CD4-positive, alpha-beta T cell treated with Interleukin-4 for 4 hours (primary cell): Measurements from ENCODE around the gene ULK4.

Experiments used
- DNase-seq: peaks from one replicate; pipeline ENCODE4 v3.0.0-alpha.2; 2020

The ULK4 gene

DNA sequence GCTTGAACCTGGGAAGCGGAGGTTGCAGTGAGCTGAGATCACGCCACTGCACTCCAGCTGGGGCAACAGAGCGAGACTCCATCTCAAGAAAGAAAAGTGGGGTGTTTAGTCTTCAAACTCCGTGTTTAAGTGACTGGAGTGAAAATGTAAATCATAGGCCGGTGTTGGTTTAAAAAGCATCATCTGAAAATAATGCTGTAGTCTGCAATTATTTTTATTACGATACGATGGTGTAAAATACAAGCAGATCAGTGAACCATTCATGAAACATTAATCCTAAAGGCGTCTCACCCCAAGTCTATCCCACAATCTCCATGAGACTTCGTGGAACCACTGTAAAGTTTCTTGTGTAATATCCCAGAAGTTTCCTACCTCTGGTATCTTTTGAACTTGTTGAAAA lies 756.3 kb downstream of the ULK4 start:
- DNase-seq = no peak

DNA sequence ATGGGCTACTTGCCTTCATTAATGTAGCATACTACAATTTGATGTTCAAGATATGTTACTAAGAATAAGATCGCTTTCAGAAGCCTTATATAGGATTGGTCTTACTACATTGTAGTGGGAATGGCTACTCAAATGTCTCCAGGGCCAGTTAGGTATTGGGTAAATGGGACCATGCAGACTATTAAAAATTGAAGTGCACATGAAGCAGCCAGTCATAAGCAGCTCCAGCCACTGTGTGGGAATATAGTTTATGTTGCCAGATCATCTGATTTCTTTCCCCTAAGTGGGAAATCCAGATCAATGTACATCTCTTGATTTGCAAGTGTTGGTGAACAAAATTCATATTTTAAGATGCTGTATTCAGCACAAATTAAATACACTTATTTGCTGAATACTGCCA lies 757.5 kb downstream of the ULK4 start:
- no peak for DNase-seq

DNA sequence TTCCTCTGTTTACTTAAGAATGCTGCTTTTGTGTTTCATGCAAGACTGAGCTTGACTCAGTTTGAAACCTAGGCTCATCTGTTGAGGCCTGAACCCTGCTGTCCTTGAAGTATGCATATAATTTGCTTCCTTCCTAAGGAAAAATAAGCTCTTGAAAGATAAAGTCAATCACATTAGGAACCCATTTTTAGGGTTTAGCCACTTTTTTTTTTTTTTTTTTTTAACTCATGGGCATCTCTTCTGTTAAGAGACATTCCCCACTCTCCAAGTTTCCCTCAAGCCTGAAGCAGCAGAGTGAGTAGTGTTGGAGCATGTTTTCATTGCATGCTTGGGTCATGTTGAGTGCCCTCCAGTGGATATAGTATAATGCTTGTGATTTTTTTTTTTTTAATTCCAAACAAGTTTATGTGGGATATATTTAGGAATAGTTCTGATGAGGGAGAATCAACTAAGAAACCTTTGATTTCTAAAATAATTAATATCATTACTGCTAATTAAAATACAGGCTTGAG lies 759.0 kb downstream of the ULK4 start:
- DNase-seq = no peak

DNA sequence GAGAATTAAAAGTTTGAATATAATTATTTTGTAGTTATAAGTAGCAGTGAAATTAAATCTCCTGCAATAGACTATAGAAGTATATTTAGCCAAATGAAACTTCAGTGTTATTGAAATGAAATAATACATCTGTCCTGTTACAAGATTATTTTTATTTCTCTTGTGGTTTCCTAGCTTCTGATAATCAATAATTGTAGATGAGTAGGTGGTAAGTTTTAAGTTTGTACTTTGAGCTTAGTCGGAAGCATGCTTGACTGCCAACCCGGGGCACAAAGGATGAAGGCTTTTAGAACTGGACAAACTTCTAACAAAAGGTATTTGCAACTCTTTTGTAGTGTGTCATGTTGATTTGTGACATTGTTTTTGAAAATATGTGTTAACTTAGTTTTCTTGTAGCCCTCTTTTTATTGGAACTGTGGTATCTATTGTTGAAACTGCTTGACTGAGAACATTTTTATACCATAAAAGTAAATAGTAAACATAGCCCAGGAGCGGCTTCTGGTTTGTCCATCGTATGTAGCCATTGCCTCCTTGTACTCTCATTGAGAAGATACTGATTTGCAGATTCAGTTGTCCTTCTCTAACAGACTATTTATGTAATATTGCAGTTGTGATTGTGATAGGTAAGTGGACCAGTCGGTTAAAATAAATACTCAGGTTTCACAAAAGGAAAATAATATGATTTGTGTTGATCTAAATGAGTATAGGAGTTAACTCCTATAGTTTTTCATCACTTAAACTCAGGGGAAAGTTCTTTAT lies 759.6 kb downstream of the ULK4 start:
- no peak for DNase-seq

DNA sequence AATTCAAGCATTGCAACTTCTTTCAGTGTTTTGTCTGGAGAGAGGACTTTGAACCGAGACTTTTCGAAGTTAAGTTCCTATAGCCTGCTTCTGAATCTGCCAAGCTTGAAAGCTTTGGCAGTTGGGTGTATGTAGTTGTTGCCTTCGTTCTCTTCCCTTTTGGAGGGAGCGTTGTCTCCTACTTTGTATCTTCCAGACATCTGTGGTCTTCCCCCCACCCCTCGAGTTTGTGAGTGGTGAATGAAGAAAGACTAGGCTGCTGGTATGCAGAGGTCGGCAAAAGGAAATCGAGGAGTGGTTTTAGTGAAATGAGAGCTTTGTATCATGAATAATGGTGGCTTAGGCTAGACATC lies 761.3 kb downstream of the ULK4 start:
- peak; percentile 28 for DNase-seq

DNA sequence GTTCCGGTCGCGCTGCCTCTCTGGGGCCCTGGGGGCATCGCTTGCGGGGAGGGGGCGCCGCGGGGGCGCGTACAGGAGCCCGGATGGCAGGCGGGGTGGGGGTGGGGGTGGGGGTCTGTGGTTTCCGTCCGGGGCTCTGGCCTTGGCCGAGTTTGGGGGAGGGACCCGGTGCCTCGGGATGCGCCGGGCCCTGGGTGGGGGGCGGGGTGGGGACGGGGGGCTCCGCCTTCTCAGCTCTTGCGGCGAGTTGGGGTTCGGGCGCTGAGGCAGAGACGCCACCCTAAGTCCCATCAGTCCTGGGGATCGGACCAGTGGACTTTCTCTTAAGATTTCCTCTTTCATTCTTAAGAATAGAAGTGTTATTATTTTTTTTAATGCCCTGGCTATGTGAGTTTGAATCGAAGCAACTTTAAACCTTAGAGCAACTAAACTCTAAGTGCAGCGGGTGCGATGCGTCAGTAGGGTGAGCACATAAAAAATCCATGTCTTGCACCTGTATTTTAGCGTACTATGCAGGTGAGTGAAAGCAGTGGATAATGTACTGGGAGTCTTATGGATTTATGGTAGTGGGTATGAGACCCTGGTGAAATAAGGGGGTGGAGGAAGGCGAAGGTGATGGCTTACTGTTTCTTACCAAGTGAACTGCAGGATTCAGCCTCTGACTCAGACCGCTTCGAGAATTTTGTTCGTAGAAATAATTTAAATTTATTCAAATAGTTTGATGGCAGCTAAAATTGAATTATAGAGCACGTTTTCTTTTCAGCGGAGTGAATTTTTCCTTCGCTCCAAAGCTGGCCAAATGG lies 761.8 kb downstream of the ULK4 start:
- DNase-seq = peak; percentile 29

DNA sequence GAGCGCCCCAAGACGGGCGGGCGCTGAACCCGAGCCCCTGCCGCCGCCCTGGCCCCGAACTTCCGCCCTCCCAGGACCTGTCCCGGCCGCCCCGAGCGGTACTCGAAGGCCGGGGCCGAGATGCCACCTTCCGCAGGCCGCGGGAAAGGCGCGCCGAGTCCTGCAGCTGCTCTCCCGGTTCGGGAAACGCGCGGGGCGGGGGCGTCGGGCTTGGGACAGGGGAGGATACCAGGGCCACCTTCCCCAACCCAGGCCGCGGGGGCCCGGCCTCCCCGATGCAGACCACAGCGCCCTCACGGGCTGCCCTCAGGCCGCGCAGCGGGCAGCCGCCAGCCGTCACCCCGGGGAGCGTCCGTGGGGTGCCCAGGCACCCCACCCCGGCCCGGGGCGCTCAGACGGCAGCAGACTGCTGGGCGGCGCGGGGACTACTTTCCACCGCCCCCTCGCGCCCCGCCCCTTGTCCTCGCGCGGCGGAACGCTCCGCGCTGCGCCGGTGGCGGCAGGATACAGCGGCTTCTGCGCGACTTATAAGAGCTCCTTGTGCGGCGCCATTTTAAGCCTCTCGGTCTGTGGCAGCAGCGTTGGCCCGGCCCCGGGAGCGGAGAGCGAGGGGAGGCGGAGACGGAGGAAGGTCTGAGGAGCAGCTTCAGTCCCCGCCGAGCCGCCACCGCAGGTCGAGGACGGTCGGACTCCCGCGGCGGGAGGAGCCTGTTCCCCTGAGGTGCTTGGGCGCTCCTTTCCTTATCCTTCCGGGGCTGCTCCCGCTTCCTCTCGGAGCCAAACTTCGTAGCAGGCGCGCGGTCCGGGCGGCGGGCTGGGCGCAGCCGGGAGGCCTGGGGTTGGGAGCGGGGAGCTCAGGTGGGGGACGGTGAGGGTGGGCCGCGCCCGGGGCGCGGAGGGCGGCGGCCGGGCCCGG lies 762.7 kb downstream of the ULK4 start, which contains the start of gene CTNNB1:
Gene CTNNB1 (plus strand): TSS at position 556 of the 916 bp plus-strand sequence. CDS start 24,564 bp downstream, outside the sequence.
- DNase-seq = peak; percentile 94

DNA sequence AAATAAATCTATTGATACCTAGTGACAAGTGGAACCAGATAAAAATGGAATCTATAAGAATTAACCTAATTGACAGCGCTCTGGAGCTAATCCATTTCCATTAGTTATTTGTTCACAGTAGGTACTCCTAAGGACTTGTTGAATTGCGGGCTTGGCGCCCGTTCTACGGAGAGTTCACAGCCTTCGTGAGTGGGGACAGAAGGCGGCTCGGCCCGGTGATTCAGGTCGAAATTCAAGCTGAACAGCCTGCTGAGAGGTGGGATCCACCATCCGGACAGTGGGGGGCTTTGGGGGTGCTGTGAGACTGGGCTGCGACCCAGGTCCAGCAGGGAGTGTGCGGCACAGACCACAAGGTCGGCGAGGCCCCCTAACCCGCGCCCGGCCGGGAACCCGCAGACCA lies 763.4 kb downstream of the ULK4 start:
- no peak for DNase-seq

DNA sequence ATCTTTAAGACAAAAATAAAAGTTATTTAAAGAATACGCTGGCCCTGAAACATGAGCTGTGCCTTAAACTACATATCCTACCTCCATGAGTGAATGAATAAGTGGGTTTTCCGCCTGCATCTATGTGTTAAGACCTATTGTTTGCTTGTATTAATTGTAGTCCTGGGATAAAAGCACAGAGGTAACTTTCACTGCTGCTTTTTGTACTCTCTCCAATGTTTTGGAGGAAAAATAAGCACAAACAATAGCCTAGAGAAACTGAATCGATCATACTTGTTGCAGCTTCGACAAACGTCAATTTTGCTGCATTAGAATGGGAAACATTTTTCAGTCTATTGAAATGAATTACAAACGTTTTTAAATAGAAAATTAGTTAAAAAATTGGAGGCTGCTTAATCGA lies 763.9 kb downstream of the ULK4 start:
- no peak for DNase-seq
